Renal cortex interstitium (tissue), 11 donors: Measurements from ENCODE around the gene SPEG. TPM values are rescaled to one million over a fixed set of nuclear protein-coding genes. Genes with fewer than 3 reads are reported as not detected.
A peak's percentile ranks its signal among the peaks of the same experiment; 100 is the strongest.

Experiments
- DNase-seq, 11 donors: peaks; one replicate each; pipeline ENCODE4 v3.0.0-alpha.2; 2013; ENCODE audit warnings: low read depth in 9 of 11, low spot score in 4 of 11; ENCODE audit errors: extremely low read depth in 1 of 11
- polyA plus RNA-seq, 3 donors: library from polyadenylated mRNA; unstranded; fragments of 120-200 nt; gene quantifications; one replicate each; pipeline ENCODE4 v1.2.1, GENCODE V29; 2013; ENCODE audit not compliant: insufficient read length in 3 of 3

The SPEG gene
- polyA plus RNA-seq, 3 donors, result 9.2 to 16.8 (median 12.7) TPM

DNA sequence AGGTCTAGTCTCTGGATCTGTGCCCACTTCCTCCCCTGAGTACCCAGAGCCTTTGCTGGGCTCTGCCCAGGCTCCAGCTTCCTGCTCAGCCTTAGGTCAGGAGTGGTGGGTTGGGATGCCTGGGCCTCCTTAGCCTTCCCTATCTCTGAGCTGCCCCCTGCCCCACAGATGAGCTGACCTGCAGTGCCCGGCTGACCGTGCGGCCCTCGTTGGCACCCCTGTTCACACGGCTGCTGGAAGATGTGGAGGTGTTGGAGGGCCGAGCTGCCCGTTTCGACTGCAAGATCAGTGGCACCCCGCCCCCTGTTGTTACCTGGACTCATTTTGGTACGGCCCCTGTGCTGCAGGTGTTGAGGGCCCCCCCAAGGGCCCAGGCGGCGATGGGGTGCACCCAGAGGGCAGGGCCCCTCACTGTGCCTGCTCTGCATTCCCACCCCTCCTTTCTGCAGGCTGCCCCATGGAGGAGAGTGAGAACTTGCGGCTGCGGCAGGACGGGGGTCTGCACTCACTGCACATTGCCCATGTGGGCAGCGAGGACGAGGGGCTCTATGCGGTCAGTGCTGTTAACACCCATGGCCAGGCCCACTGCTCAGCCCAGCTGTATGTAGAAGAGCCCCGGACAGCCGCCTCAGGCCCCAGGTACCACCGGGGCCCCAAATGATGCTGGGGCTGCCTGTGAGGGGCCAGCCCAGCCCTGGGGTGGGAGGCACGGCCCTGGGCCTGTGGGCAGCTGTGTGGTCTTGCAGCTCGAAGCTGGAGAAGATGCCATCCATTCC lies 34.0 kb downstream of the SPEG start:
- no peak for DNase-seq

DNA sequence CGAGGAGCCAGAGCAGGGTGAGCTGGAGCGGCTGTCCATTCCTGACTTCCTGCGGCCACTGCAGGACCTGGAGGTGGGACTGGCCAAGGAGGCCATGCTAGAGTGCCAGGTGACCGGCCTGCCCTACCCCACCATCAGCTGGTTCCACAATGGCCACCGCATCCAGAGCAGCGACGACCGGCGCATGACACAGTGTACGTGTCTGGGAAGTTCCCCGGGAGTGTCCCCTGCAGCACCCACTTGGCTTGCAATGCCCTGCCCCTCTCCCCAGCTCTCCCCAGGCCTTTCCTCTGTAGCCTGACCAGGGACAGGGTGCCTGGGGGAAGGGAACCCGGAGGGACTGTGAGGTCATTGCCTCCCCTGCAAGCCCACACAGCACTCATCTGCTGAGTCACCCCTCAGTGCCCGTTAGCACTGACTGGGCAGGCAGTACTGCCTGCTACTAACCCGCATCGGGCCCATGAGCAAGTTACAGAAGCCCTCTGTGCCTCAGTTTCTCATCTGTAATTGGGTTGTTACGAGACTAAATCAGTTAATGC lies 34.6 kb downstream of the SPEG start:
- DNase-seq, result no peak

DNA sequence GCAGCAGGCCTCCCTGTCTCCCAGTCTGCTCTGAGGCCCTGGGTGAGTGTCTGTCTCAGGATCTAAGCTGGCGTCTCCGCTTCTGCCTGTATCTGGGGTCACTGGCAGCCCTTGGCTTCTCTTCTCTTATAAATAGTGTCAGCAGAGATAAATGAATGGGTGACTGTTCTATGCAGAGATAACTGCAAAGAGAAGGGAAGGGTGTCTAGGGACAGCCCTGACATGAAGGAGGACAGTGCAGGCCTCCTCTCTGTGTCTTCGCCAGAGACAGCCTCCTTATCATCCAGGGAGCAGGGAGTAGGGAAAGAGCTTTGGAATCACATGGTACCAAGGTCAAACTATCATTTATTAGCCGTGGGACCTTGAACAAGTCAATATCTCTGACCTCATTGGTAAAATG lies 35.8 kb downstream of the SPEG start:
- no peak for DNase-seq

DNA sequence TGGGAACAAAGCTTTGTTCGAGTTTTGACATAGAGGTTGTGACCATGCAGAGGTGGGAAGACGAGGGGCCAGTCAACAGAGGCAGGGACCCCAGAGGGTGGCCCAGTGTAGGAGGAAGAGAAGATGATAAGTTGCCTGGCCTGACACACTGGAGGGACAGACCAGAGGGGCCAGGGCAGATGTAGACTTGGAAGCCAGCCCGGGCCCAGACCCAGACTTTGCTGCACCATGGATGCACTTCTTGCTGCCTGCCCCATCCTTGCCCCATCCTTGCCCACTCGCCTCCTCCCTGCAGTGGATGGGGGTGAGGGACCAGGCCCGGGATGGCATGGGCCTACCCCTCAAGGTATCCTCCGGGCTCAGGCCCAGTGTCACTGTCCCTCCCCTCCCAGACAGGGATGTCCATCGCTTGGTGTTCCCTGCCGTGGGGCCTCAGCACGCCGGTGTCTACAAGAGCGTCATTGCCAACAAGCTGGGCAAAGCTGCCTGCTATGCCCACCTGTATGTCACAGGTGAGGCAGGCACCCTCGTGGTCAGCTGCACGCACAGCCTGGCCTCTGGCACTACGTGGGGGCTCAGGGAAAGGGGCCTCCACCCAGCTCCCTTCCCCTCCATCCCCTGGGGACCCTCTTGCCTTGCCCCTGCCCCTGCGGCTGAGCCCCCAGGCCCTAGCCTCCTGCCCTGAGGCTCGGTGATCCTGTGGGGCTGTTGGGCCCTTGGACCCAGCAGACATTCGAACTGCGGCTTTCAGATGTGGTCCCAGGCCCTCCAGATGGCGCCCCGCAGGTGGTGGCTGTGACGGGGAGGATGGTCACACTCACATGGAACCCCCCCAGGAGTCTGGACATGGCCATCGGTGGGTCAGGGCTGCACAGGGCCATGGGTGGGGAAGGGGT lies 37.1 kb downstream of the SPEG start:
- no peak for DNase-seq

DNA sequence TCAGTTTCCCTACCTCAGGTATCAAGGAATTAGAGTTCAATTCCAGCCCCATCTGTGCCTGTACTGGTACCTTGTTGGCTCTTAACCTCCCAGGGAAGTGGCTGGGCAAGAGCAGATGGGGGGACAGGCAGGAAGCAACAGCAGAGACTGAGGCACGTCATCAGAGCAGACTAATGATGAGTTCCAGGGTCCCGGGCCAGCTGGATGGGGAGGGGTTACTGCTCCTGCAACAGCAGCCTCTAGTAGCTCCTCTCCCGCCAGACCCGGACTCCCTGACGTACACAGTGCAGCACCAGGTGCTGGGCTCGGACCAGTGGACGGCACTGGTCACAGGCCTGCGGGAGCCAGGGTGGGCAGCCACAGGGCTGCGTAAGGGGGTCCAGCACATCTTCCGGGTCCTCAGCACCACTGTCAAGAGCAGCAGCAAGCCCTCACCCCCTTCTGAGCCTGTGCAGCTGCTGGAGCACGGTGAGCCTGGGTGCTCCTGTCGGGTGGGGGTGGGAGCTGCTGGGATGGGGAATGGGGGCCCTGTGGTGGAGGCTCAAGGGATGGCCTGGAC lies 38.1 kb downstream of the SPEG start:
- DNase-seq, result no peak

DNA sequence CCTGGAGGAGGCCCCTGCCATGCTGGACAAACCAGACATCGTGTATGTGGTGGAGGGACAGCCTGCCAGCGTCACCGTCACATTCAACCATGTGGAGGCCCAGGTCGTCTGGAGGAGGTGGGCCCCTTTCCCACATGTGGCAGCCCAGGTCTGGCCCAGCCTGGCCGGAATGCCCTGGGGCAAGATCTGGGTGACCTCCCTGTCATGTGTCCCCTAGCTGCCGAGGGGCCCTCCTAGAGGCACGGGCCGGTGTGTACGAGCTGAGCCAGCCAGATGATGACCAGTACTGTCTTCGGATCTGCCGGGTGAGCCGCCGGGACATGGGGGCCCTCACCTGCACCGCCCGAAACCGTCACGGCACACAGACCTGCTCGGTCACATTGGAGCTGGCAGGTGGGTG lies 38.9 kb downstream of the SPEG start:
- DNase-seq, result no peak

DNA sequence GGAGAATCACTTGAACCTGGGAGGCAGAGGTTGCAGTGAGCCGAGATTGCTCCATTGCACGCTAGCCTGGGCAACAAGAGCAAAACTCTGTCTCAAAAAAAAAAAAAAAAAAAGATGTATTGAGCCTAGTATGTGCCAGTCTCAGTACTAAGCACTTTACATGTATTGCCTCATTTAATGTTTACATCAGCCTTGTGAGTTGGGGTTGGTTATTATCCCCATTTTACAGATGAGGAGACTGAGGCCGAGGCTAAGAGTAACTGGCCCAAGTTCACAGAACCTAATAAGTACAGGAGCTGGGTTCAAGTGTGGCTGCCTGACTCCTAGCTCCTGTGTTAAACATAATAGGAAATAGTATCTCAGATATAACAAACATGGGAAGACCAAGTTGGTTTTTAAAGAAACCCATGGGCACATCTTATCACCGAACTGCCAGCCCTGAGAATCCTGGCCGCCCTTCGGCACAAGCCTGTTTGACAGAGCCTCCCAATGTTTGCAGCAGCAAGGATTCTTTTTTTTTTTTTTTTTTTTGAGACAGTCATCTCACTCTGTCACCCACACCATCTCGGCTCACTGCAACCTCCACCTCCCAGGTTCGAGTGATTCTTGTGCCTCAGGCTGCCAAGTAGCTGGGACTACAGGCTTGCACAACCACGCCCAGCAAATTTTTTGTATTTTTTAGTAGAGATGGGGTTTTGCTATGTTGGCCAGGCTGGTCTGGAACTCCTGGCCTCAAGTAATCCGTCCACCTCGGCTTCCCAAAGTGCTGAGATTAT lies 39.8 kb downstream of the SPEG start:
- no peak for DNase-seq

DNA sequence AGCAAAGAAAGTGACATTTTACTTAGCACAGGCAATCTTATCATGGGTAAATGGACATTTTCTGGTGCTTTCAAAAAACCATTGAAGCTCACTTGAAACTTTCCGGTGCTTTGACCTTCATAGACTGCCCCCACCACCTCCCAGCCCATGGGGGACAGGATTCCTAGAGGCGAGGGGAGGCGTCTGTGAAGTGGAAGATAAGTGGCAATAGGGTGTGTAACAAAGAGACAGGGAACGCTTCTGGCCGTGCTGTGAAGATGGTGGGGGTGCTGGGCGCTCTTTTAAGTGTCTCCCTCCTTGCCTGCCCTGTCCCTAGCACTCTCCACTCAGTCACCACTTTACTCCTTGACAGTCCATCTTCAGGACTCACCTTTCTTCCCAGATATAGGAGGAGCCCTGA lies 40.6 kb downstream of the SPEG start:
- DNase-seq, result no peak

DNA sequence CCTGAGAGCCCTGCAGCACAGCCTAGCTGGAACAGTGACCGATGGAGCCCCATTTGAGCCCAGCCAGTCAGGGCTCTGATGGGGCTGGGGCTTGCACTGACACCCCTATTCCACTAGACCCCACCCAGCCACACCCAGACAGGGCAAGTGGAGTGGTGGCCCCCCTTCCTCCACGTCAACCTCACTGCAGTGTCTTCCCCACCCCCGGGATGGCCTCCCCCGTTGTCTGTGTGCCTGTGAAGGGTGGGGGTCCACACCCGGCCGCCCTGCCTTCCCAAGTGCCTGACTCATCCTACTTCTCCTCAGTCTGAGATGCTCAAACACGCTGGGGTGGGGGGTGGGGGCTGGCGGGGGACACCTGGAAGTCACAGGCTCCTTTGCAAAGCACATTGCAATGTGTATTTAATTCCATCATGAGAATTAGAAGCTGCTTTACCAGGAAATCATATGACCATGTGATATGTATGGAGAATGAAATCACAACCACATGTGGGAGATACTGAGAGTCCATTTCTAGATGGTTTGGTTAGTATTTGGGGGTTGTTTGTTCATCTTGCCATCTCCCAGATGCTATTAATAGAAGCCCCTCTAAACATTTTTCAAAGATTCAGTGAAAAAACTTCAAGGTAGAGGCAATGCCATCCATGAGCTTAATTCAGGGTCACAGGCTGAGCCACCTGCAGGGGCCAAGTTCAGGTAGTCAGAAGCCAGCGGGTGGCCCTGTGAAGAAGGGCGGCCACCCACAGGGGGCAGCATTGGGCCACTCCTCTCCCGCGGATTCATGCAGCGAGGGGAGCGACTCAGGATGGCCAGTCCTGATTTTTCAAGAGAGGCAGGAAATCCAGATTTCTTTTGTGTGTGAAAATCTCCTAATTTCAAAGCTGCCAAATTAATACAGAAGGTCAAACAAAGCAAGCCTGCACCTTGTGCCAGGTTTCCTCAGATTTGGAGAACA lies 41.3 kb downstream of the SPEG start:
- peak in 3 of 11 donors; percentile 58 to 67 (median 61) for DNase-seq

DNA sequence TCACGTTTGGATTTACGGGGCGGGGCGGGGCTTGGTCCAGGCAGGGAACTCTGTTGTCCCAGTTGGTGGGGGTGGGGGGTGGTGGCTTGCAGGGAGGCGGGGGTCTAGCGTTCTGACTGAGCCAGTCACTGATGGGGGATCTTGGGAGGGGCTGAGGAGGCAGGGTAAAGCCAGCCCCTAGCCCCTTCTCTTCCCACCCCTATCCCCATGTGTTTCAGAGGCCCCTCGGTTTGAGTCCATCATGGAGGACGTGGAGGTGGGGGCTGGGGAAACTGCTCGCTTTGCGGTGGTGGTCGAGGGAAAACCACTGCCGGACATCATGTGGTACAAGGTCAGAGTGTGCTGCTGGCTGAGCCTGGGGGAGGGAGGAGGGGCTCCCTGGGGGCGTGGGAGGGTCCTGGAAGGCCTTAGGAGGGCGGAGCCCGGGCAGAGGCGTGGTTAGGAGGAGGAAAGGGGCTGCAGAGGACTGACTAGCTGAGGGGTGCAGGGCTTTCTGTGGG lies 42.1 kb downstream of the SPEG start:
- DNase-seq, result peak in 3 of 11 donors; percentile 43 to 59 (median 45)

DNA sequence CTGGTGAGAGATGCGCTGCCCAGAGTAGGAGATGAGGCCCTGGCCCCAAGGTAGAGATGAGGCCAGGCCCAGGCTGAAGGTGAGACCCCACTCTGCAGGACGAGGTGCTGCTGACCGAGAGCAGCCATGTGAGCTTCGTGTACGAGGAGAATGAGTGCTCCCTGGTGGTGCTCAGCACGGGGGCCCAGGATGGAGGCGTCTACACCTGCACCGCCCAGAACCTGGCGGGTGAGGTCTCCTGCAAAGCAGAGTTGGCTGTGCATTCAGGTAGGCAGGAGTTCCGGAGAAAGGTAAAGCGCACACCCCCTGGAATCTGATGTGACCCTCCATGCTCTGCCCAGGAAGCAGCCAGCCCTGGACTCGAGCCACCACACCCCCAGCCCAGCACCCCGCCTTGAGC lies 42.5 kb downstream of the SPEG start:
- no peak for DNase-seq

DNA sequence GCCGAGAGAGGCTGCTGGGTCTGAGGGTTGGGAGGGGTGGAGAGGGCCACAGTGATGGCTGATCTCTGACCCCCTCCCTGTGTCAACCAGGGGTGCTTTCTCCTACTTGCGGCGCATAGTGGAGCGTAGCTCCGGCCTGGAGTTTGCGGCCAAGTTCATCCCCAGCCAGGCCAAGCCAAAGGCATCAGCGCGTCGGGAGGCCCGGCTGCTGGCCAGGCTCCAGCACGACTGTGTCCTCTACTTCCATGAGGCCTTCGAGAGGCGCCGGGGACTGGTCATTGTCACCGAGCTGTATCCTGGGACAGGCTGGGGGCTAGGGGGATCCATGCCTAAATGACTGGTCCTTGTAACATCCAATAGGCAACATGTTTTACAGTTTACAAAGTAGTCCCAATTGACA lies 43.2 kb downstream of the SPEG start:
- no peak for DNase-seq

DNA sequence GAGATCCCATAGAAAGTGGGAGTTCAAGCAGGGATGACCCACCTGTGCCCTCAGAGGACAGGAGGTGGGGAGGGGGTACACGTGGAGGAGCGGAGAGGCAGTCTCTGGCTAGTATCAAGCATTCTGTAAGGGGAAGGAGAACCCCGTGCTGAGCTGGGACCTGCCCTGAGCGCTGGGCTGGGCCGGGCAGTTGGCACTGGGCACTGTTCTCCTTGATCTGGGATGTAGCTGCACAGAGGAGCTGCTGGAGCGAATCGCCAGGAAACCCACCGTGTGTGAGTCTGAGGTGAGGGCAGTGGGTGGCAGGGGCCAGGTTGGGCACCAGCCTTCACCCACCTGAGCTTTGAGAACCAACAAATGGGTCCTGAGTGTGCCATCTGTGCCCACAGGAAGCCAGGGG lies 44.3 kb downstream of the SPEG start:
- no peak for DNase-seq

DNA sequence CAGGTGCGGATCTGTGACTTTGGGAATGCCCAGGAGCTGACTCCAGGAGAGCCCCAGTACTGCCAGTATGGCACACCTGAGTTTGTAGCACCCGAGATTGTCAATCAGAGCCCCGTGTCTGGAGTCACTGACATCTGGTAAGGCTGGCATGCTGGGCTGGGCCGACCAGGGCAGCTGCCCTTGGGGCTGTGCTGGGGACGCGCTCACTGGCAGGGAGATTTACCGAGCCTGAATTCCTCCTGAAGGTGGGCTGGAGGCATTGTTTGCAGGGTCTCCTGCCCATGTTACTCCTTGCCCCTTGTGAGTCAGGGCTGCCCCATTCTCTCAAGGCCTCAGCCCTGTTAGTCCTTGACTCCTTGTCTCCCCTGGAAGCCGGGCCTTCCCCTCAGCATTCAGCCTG lies 45.4 kb downstream of the SPEG start:
- DNase-seq, result no peak

DNA sequence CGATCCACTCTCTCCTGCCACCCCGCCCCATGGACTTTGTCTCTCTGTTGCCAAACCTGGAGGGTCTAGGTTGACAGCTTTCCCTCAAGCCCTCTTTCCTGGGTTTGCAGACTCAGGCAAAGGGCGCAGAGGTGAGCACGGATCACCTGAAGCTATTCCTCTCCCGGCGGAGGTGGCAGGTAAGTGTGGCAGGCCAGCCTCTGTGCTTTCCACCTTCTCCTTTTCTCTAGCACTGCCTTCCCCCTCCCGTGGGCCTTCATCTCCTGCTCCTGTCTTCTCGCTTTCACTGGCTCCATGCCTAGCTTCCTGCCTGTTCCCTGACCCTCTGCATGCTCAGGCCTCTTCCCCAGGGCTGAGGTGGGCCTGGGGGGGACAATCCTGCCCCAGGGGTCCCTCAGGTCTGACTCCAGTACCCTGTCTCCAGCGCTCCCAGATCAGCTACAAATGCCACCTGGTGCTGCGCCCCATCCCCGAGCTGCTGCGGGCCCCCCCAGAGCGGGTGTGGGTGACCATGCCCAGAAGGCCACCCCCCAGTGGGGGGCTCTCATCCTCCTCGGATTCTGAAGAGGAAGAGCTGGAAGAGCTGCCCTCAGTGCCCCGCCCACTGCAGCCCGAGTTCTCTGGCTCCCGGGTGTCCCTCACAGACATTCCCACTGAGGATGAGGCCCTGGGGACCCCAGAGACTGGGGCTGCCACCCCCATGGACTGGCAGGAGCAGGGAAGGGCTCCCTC lies 48.2 kb downstream of the SPEG start:
- DNase-seq, result no peak

DNA sequence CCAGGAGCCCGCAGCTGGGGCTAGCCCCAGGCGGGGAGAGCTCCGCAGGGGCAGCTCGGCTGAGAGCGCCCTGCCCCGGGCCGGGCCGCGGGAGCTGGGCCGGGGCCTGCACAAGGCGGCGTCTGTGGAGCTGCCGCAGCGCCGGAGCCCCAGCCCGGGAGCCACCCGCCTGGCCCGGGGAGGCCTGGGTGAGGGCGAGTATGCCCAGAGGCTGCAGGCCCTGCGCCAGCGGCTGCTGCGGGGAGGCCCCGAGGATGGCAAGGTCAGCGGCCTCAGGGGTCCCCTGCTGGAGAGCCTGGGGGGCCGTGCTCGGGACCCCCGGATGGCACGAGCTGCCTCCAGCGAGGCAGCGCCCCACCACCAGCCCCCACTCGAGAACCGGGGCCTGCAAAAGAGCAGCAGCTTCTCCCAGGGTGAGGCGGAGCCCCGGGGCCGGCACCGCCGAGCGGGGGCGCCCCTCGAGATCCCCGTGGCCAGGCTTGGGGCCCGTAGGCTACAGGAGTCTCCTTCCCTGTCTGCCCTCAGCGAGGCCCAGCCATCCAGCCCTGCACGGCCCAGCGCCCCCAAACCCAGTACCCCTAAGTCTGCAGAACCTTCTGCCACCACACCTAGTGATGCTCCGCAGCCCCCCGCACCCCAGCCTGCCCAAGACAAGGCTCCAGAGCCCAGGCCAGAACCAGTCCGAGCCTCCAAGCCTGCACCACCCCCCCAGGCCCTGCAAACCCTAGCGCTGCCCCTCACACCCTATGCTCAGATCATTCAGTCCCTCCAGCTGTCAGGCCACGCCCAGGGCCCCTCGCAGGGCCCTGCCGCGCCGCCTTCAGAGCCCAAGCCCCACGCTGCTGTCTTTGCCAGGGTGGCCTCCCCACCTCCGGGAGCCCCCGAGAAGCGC lies 49.1 kb downstream of the SPEG start:
- DNase-seq, result no peak
